ENCODE measurements around the gene SHLD2. TPM values are rescaled to one million over a fixed set of nuclear protein-coding genes. Genes with fewer than 3 reads are reported as not detected.
"Not testable (repeated sequence)": the region's sequence is repeated elsewhere in the genome, so short reads cannot be mapped to it uniquely, and the experiment has no call there.

The SHLD2 gene
- total and polyA plus RNA-seq, 2 of the 13 experiments (the other 11 are each of a cell fraction or from before 2014, with no cell fraction given) = 25.7 to 53.7 TPM

DNA sequence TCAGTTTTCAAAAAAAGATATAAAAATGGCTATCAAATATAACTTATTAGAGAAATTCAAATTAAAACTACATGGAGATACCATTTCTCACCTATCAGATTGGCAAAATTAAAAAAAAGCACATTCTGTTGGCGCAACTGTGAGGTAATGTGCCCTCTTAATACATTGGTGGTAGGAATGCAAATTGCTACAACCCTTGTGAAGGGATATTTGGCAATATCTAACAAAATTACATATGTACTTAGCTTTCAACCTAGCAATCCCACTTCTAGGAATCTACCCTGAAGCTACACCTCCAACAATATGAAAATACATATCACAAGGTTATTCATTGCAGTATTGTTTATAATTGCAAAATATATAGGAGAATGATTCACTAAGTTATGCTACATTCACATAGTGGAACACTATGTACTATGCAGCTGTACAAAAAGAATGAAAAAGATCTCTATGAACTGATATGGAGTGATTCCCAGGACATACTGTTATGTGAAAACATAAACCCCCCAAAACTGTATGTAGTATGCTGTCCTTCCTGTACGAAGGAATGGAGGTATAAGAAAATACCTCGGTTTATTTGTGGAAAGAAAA, 67.8 kb downstream of the SHLD2 start:
- ATAC-seq = peak; percentile 48; the same call in 2 of the 3 replicates
- FAIRE-seq; H3K79me2 ChIP-seq (ENCODE audit: insufficient read depth, low read length); BruUV-seq (replicated peaks); H3K36me3 ChIP-seq (replicated peaks in 1 of 2; ENCODE audit: control insufficient read depth in 1 of 2, insufficient read depth in 2 of 2, low read length in 2 of 2); intact Hi-C loops (cut with micrococcal nuclease; ENCODE audit: unreplicated experiment); CTCF ChIA-PET (ENCODE audit: low intra/inter-chr PET ratio, low total read pairs); H3K27me3 ChIP-seq (ENCODE audit: control insufficient read depth in 1 of 2, insufficient read depth in 2 of 2, low read length in 2 of 2); H4K20me1 ChIP-seq (ENCODE audit: insufficient read depth, low read length); H3K9ac ChIP-seq (ENCODE audit: insufficient read depth, low read depth, low read length); POLR2A ChIA-PET; in situ Hi-C loops (cut with HindIII; ENCODE audit: extremely low pct_ligation_motif_present, low pct_unique_long_range_greater_than_20kb); H3K4me2 ChIP-seq (ENCODE audit: low read depth, low read length); H3K4me1 ChIP-seq (ENCODE audit: insufficient read depth, low read length); H2AFZ ChIP-seq (ENCODE audit: low read length); DNase-seq (ENCODE audit: low spot score); H3K4me3 ChIP-seq (replicated peaks in 1 of 3; ENCODE audit: insufficient read depth in 1 of 3, low read depth in 2 of 3, low read length in 3 of 3); H3K9me3 ChIP-seq (ENCODE audit: low read length); H3K27ac ChIP-seq (ENCODE audit: extremely low read length, insufficient read depth, low read length): not testable (repeated sequence)
- WGBS (ENCODE audit: low lambda C conversion rate) = 91% methylated on average over 3 of the region's 3 CpGs

DNA sequence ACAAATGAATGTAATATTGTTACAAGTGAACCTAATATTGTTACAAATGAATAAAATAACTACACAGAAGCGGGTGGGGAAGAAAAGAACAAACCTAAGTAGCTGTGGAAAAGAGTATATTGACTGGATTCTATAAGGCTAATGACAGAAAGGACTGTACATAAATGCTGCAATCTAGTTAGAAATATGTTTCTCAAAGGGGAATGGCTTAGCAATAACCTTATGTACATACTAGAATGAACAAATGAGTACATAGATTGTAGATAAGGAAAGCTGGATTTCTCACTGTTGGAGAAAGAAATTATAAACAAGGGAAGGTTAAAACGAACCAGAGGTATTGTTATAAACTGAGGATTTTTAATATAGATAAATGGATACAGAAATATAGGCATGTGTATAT, 68.4 kb downstream of the SHLD2 start:
- FAIRE-seq; in situ Hi-C loops (cut with HindIII; ENCODE audit: extremely low pct_ligation_motif_present, low pct_unique_long_range_greater_than_20kb): not testable (repeated sequence)

DNA sequence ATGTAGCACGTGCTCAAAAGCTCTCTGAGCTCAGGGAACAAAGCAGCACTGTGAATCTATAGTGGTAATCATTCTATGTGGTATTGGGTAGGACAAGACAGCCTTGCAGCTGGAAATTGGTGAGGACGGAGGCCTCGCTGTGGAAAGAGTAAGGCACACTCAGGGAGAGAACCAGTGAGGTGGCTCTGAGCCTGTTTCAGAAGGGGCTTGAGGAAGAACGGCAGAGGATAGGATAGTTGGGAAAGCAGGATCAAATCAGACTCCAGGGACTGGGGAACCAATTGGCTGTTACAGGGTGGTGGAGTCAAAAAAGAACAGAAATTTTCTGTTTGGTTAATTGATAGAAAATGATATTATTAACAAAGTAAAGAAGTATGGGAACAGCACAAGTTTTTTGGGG, 74.9 kb downstream of the SHLD2 start:
- H3K4me2 ChIP-seq (ENCODE audit: low read depth, low read length) = peak overlapping the region; percentile 32; the same call in 1 of the 2 replicates
- intact Hi-C loops (cut with micrococcal nuclease; ENCODE audit: unreplicated experiment); H3K36me3 ChIP-seq (replicated peaks in 1 of 2; ENCODE audit: control insufficient read depth in 1 of 2, insufficient read depth in 2 of 2, low read length in 2 of 2); H3K27me3 ChIP-seq (ENCODE audit: control insufficient read depth in 1 of 2, insufficient read depth in 2 of 2, low read length in 2 of 2); H3K79me2 ChIP-seq (ENCODE audit: insufficient read depth, low read length); H4K20me1 ChIP-seq (ENCODE audit: insufficient read depth, low read length); H2AFZ ChIP-seq (ENCODE audit: low read length); POLR2A ChIA-PET; in situ Hi-C loops (cut with HindIII; ENCODE audit: extremely low pct_ligation_motif_present, low pct_unique_long_range_greater_than_20kb); BruUV-seq (replicated peaks); DNase-seq (ENCODE audit: low spot score); FAIRE-seq; H3K4me3 ChIP-seq (replicated peaks in 1 of 3; ENCODE audit: insufficient read depth in 1 of 3, low read depth in 2 of 3, low read length in 3 of 3); H3K9me3 ChIP-seq (ENCODE audit: low read length); CTCF ChIA-PET (ENCODE audit: low intra/inter-chr PET ratio, low total read pairs): not testable (repeated sequence)
- H3K27ac ChIP-seq (ENCODE audit: extremely low read length, insufficient read depth, low read length) = peak overlapping the region; percentile 91
- H3K9ac ChIP-seq (ENCODE audit: insufficient read depth, low read depth, low read length) = peak overlapping the region; percentile 62
- ATAC-seq = peak; percentile 12; the same call in 1 of the 3 replicates
- WGBS (ENCODE audit: low lambda C conversion rate) = 41% methylated on average over 4 of the region's 4 CpGs
- H3K4me1 ChIP-seq (ENCODE audit: insufficient read depth, low read length) = peaks cover 32% of the 10 kb centered on the region

More for the DNA sequence above, 68.4 kb downstream of the SHLD2 start:
- DNase-seq (ENCODE audit: low spot score); H3K4me1 ChIP-seq (ENCODE audit: insufficient read depth, low read length); H3K27ac ChIP-seq (ENCODE audit: extremely low read length, insufficient read depth, low read length); H3K9ac ChIP-seq (ENCODE audit: insufficient read depth, low read depth, low read length); H3K4me3 ChIP-seq (replicated peaks in 1 of 3; ENCODE audit: insufficient read depth in 1 of 3, low read depth in 2 of 3, low read length in 3 of 3); intact Hi-C loops (cut with micrococcal nuclease; ENCODE audit: unreplicated experiment); CTCF ChIA-PET (ENCODE audit: low intra/inter-chr PET ratio, low total read pairs); BruUV-seq (replicated peaks); H3K27me3 ChIP-seq (ENCODE audit: control insufficient read depth in 1 of 2, insufficient read depth in 2 of 2, low read length in 2 of 2); H3K4me2 ChIP-seq (ENCODE audit: low read depth, low read length); H4K20me1 ChIP-seq (ENCODE audit: insufficient read depth, low read length); H3K9me3 ChIP-seq (ENCODE audit: low read length); H3K79me2 ChIP-seq (ENCODE audit: insufficient read depth, low read length); H2AFZ ChIP-seq (ENCODE audit: low read length); POLR2A ChIA-PET; H3K36me3 ChIP-seq (replicated peaks in 1 of 2; ENCODE audit: control insufficient read depth in 1 of 2, insufficient read depth in 2 of 2, low read length in 2 of 2): not testable (repeated sequence)
- ATAC-seq = 0 out of 3 replicates have a peak, but pooled peaks have one; percentile 22
- 97% methylated on average over 1 of the region's 2 CpGs for WGBS (ENCODE audit: low lambda C conversion rate)
